CD4-positive, alpha-beta T cell treated with Interleukin-4 for 4 hours (primary cell): ENCODE results near the gene NSUN7.
"Not testable (repeated sequence)": the region's sequence is repeated elsewhere in the genome, so short reads cannot be mapped to it uniquely, and the experiment has no call there.

Source experiments
- DNase-seq: peaks from one replicate; pipeline ENCODE4 v3.0.0-alpha.2; 2020

The NSUN7 gene

DNA sequence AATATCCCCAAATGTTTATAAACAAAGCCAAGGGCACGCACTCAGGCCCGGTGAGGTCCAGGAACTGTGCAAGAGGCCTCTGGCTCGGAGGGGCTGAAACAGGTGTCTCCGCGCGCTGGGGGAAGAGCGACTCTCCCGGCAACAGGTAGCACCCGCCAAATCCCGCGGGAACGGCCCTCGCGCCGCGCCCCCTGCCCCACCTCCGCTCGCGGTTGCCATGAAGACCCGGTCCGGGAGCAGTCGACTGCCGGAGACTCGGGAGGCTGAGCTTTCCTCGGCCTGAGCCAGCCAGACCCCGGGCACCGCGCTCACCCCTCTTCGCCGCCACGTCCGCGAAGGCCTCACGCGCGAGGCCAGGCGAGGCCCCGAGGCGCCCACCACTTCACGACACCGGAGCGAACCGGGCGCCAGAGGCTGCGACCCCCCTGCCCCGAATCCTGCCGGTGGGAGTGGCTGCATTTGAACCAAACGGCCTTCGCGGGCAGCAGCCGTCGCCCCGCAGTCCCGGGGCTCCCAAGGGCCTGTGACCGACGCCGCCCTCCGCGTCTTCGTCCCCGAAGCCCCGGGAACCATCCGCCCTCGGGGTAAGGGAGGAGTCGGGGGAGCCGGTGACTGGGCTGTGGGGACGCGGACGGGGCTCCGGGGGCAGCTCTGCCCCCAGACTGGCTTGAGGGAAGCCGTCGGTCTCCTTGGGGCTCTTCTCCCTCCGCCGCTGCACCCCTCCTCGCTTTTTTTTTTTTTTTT, at the start of gene NSUN7:
Gene NSUN7, plus strand, starts transcription at position 239 of the 744 bp plus-strand sequence. CDS start 739 bp downstream, outside the sequence.
- no peak for DNase-seq

DNA sequence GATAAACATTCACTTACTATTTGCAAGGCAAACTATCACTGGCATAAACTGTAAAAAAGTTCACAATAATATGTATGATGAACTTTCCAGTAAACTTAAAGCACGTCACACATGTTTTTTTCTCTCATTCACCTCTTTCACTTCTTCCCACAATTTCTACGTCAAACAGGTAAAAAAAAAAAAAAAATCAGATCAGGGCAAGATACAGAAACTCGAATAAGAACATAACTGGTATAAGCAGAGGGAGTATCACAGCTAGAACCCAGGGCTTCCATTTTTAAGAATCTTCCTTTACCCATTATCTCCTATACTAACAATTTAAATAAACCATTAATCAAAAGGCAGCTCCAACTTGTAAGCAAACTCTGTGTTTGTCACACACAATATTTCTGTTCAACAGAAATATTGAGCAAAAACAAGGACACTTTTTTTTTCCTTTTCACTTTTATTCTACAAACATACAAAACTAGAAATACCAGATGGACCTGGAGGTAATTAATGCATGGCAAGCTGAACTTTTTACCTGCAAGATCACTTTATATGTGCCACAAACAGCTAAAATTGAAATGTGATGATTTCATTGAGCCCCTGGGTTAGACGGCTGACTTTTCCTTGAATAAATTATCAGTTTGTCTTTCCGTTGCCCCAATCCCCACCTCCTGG, 47.5 kb upstream of the NSUN7 start:
- DNase-seq: no peak

DNA sequence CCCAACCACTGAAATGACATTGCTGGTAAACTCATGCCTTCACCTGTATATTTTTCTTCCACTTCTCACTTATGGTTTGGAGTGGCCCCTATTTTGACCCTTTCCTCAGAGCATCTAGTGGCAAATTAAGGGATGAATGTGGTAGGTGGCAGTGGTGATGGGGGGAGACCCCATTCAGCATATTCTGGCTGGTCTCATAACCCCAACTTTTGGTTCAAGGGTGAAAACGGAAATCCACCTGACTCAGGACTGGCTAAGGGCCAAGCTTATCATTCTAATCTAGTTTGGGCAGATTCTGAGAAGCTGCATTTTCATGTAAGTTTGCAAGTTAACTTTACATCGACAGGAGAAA, 47.0 kb upstream of the NSUN7 start:
- DNase-seq: no peak

DNA sequence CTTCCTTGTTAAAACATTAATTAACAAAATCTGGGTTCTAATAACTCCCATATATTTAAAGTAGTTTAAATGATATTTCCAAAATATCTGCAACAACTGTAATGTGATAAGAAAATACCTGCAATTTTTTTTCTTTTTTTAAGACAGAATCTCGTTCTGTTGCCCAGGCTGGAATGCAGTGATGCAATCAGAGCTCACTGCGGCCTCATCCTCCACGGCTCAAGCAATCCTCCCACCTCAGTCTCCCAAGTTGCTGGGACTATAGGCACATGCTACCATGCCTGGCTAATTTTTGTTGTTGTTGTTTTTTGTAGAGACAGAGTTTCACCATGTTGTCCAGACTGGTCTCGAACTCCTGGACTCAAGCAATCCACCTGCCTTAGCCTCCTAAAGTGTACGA, 45.7 kb upstream of the NSUN7 start:
- DNase-seq: no peak

DNA sequence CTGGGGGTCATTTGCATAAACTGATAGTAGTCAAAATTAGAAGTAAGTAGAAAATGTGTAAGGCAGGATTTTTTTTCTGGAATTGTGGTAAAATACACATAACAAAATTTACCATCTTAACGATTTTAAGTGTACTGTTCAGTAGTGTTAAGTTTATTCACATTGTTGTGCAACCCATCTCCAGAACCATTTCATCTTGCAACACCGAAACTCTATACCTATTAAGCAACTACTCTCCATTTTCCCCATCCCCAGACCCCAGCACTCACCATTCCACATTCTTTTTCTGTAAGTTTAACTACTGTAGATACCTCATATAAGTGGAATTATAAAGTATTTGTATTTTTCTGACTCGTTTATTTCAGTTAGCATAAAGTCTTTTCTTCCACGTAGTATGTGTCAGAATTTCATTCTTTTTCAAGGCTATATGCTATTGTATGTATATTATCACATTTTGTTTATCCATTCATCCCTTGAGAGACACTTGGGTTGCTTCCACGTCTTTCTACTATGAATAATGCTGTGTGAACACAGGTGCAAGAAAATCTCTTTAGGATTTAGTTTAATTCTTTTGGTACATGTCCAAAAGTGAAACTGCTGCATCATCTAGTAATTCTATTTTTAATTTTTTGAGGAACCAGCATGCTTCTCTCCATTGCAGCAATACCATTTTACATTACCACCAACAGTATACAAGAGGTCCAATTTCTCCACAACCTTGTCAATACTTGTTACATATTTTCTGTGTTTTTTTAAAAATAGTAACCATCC, 39.1 kb upstream of the NSUN7 start:
- no peak for DNase-seq

DNA sequence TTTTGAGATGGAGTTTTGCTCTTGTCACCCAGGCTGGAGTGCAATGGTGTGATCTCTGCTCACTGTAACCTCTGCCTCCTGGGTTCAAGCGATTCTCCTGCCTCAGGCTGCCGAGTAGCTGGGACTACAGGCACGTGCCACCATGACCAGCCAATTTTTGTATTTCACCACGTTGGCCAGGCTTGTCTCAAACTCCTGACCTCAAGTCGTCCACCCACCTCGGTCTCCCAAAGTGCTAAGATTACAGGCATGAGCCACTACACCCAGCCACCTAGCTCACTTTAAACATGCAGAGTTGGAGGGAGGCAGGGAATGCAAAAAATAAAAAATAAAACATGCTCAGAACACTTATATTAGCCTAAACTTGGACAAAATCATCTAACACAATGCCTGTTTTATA, 36.8 kb upstream of the NSUN7 start:
- DNase-seq: not testable (repeated sequence)

- DNase-seq: no peak
Measured at GRCh38 chr4:40713798-40714197, 36.0 kb upstream of the NSUN7 start.

GRCh38 chr4:40718586-40718985, 31.2 kb upstream of the NSUN7 start:
- DNase-seq: no peak

DNA sequence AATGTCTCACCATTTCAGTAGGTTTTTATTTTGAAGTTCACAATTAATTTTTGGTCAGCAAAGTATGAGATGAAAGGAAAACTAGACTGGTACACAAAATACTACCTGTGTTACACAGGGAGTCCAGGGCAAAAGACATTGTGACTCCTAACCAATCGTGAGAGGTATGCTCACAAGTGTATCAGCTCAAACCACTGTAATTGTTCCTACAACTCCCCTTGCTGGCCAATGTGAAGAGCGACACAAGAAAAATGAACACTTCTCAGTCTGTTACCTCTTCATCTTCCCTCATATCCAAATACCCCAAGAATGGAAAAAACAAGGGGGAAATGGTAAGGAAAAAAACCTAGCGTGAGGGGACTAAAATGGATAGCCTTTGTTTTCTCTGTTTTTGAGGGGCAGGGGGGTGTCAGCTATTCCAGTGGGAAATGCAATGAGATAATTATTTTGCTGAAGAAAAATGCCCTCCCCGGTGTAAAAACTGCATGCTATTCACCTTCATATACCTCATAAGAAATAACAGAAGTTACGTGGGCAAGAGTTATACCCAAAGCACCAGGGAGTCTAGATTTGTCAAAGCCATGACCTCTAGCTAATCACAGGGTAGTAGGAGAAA, 30.6 kb upstream of the NSUN7 start:
- no peak for DNase-seq

- no peak for DNase-seq
Measured at GRCh38 chr4:40720351-40720750, 29.4 kb upstream of the NSUN7 start.

DNA sequence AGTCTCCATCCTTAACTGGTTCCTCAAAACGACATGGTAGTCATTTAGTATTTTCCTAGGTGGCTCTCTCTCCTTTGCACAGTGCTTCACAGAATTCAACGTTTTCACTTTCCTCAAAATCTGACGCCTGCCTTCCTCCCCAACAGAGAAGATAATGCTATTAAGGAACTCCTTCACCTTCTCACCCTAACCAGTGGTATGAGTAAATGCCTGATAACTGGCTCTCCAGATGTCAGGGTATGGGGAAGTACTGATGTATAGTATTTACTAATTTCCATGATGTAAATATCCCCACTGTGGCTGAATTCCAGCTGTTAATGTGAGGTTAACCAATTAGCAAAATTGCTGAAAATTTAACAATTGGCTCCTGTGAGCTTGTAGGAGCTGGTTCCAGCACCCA, 28.8 kb upstream of the NSUN7 start:
- no peak for DNase-seq

GRCh38 chr4:40721730-40722171, 28.0 kb upstream of the NSUN7 start:
- DNase-seq: no peak

DNA sequence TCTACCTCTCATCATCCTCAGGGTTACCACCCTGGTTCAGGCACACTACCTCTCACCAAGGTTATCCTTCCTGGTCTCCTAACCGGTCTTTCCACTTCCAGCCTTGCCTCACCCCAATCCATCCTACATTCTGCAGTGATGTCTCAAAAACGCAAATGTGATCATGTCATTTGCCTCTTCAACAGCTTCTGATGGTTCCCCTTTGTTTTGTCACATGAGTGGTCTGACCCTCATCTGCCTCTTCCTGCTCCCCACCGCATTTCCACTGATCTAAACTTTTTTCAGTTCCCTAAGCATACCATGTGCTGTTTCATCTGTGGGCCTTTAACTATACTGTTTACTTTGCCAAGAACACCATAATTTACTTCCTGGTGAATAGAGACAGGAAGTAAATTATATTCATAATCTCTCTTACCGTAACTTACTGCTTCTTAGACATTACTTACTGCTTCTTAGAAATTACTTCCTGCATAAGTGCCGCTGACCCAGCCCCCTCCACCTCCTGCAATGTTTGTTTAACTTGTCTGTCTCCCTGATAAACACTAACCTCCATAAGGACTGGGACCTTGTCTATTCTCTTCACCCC, 27.1 kb upstream of the NSUN7 start:
- DNase-seq: peak; percentile 18

DNA sequence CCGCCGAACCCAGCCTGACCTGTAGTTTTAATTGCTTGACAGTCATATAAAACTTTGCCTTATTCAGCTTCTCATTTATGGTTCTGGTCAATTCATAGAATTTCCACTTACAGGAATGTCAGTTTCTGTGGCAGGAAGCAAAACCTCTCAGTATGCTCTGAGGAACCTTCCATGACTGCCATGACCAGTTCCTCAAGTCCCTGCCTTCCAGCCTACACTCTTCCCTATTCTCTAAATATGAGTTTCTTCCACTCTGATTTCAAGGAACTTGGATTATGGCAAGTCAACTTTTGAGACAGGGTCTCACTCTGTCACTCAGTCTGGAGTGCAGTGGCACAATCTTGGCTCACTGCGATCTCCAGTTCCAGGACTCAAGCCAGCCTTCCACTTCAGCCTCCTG, 26.0 kb upstream of the NSUN7 start:
- DNase-seq: no peak

- DNase-seq: no peak
Measured at GRCh38 chr4:40728333-40728732, 21.4 kb upstream of the NSUN7 start.

DNA sequence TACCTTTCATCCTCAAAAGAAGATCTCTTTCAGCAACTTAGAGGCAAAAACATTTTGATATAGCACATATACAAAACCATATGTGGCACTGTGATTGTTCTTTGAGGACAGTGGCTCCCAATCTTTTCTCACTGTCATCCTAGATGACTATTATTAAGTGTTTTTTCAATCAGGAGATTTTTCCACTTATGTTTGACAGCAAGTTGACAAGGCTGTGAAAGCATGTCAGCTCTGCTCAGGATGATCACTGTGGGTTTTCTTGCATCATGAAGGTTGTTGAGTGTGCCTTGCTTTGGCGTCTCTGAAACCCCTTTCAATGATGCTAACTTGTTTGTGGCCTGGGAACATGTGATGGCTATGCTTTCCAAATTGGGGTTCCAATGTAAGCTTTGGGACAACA, 20.2 kb upstream of the NSUN7 start:
- no peak for DNase-seq

DNA sequence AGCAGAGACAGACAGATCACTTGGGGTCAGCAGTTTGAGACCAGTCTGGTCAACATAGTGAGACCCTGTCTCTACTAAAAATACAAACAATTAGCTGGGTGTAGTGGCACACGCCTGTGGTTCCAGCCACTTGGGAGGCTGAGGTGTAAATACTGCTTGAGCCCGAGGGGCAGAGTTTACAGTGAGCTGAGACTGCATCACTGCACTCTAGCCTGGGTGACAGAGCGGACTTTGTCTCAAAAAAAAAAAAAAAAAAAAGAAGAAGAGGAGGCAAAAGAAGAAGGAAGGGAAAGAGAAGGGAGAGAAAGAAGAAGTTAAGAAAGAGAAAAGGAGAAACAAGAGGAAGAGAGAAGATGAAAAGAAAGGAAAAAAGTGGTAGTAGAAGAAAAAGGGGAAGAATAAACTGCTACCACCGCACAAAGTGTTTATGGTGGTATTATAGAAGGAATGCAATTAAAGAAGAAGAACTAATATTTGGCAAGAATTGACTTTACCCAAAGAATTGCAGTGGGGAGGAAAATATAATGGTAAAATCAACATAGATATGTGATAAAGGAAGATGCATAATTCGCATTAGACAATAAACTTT, 19.6 kb upstream of the NSUN7 start:
- DNase-seq: no peak

DNA sequence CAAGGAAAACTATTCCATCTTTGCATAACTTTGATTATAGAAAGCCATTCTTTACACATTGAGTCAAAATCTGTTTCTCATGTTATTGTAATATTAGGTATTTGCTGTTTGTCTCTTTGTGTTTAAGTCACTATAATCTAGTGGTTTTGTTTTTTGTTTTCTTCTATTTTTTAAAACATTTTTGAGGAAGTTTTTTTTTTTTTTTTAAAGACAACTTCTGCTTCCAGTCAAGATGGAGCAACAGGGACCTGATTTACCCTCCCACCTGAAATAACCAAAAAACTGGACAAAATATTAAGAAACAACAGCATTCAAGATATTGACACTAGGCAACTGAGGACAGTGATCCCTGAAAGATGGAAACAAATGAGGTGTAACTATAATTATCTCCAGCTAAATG, 18.4 kb upstream of the NSUN7 start:
- no peak for DNase-seq

- peak; percentile 4 for DNase-seq
Measured at GRCh38 chr4:40731792-40732245, 17.9 kb upstream of the NSUN7 start.

DNA sequence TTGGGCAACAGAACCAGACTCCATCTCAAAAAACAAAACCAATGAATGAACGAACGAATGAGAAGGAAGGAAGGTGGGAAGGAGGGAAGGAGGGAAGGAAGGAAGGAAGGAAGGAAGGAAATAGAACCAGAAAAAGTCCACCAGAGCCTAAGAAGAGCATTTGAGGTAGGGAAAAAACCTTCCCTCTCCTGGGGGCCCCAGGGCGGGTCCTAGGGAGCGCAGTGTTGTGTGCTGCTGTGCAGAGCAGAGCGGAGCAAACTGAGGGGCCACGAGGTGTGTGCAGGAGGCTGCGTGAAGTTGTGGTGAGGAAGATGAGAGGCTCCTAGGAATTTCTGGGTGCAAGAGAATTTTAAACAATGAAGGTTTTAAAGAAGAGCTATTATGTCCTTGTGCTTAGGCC, 16.0 kb upstream of the NSUN7 start:
- DNase-seq: no peak

GRCh38 chr4:40734497-40734896, 15.3 kb upstream of the NSUN7 start:
- no peak for DNase-seq

- no peak for DNase-seq
Measured at GRCh38 chr4:40736910-40737309, 12.8 kb upstream of the NSUN7 start.

- DNase-seq: no peak
Measured at GRCh38 chr4:40737879-40738278, 11.9 kb upstream of the NSUN7 start.
